DMS 273 (cell line): ENCODE measurements around the gene YIF1A.
A peak's percentile ranks its signal among the peaks of the same experiment; 100 is the strongest.
"Not testable (repeated sequence)": the region's sequence is repeated elsewhere in the genome, so short reads cannot be mapped to it uniquely, and the experiment has no call there.

ENCODE experiments used
- DNase-seq: peaks from one replicate; lab custom pipeline; 2025; ENCODE audit not compliant: unreplicated experiment; lab: John Stamatoyannopoulos, UW

YIF1A gene

DNA sequence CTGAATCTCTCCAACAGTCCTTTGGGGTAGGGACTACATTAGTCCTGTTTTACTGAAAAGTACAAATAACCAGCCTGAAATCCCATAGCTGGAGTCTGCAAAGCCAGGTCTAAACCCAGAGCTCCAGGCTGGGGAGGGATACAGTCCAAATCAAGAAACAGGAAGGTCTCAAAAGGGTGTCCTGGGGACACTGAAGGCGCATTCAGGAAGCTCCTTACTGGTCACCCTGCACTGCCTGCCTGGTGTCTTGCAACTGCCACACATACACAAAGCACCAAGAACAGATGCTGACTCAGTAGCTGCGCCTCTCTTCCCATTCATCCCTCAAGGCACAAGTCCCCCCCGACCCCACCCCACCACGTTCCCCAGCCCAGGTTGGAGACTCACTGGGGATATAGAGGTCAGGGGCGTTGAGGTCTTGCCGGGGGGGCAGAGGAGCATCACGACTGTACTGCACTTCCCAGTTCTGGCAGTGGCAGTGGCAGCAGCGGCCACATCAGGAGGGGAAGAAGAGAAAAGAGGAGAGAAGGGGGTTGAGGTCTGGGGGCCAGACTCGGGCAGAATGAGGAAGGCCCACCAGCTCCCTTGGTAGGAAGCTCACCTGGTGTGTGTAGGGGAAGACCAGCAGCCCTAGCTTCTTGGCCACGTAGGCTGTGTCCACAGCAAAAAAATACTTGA, 1.6 kb downstream of the YIF1A start:
- no peak for DNase-seq

GRCh38 chr11:66286699-66287098, 2.2 kb downstream of the YIF1A start:
- DNase-seq: no peak

- DNase-seq: no peak
These were observed 3.5 kb downstream of the YIF1A start for GRCh38 chr11:66285250-66285947.

GRCh38 chr11:66284526-66285078, 4.3 kb downstream of the YIF1A start:
- no peak for DNase-seq

DNA sequence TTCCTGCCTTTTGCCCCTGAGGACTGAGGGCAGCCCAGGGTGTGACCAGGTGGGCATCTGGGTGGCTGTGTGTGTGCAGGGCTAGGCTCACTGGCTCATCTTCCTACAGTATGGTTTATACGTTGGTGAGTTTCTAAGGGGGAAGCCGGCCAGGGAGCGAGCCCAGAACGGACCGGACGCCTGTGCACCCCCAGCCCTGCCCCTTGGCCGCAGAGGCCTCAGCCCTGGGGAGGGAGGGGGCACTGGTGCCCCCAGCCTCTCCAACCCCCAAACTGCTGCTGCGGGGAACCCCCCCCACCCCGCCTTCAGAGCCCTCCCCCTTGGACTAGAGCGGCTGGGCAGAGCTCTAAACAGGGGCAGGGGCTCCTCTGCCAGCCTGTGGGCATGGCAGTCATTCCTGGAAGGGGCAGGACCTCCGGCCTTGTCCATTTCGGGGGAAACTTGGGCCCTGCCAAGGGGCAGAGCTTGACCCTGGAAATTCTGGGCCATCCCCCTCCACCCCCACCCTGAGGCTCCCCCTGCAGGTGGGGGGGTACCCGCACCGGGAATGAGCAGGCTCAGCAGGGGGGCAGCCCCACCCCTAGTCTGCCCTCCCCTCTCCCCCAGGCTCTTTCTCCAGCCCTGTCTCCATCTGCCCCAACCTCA, 5.4 kb downstream of the YIF1A start:
- DNase-seq: no peak

- DNase-seq: peak; percentile 99
These were observed 6.2 kb downstream of the YIF1A start for GRCh38 chr11:66282468-66283455.

GRCh38 chr11:66281776-66282467, 7.0 kb downstream of the YIF1A start:
- no peak for DNase-seq

DNA sequence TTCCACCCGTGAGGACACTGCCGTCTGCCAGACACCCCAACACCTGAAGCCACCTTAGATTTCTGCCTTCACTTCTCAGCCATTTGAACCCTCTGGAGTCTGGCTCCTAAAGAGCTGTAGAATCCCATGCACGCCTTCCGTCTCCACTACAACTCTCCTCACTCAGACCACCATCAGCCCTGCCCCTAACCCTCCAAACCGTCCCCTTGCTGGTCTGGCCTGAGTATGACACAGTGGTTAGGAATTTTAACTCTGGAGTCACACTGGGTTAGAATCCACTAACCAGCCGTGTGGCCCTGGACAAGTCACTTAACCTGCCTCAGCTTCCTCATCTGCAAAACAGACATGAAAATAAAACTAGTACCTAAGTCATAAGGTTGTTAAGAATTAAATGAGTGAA, 7.9 kb downstream of the YIF1A start:
- no peak for DNase-seq

- peak; percentile 57 for DNase-seq
These were observed 8.5 kb downstream of the YIF1A start for GRCh38 chr11:66280428-66280827.

GRCh38 chr11:66279092-66279734, 9.7 kb downstream of the YIF1A start:
- no peak for DNase-seq

DNA sequence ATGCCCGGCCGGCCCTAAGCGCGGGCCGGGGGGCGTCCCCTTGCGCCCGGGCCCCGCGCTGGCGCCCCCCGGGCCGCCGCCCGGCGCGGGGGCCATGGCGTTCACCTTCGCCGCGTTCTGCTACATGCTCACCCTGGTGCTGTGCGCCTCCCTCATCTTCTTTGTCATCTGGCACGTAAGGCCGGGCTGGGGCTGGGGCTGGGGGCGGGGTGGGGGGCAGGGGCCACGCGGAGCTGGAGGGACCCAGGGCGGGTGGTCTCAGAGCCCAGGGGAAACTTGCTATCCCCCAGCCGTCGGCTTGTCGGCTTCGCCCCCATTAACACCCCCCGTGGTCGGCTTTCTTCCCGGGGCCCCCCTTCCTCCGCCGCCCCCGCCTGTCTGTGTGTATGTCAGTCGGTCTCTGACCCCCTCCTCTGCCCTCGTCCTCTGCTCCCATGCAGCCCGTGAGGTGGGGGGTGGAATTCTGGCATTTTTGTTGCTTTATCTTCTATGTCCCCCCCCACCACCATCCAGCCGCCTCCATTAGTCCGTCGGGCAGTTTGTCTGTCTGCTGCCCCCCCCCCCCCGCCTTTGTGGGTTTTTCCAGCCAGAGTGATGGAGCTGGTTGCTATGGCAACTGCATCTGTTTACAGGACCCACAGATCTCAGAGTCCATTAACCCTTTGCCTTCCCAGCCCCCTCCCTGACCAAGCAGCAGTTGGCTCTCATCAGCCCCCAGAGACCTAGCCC, 10.4 kb downstream of the YIF1A start:
- DNase-seq: peak; percentile 54

DNA sequence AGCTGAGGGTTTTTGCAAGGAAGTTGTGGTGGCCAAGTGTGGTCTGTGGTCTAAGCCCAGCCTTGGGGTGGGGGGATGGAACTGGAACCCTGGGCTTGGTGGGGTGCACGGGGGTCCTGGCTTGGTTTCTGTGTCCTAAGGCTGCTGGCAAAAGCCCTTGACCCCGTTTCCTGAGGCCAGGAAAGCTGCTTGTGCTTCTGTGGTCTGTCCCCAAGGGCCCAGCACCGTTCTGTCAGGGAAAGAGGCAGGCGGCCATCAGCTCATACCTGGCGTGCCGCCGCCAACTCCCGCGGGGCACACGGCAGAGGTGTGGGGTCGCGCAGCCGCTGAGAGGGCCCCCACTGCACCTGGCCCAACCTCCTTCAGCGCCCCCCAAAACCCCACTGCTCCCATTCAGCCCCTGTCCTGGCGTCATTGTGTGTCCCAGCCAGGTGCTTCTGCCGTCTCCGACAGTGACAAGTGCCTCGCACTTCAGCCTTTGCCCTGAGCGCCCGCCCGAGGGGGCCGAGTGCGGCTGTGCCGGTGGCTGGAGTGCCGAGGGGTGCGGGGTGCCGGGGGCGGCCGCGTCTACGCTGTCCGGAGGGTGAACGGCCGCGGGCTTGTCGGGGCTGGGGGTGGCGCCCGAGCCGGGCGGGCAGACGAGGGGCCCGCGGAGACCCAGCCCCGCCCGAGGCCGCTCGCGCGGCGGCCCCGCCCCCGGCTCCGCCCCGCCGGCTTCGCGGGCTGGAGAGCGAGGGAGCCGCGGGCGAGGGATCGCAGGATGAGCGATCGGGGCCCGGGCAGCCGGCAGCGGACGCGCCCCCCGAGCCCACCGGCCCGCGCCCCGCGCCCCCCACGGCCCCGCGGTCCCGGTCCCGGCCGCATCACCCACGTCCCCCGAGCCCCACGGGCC, 11.2 kb downstream of the YIF1A start, which contains the start of gene CNIH2:
Gene CNIH2, plus strand, starts transcription at position 705 of the 892 bp plus-strand sequence. CDS start 282 bp downstream, outside the sequence.
- DNase-seq: peak; percentile 66

DNA sequence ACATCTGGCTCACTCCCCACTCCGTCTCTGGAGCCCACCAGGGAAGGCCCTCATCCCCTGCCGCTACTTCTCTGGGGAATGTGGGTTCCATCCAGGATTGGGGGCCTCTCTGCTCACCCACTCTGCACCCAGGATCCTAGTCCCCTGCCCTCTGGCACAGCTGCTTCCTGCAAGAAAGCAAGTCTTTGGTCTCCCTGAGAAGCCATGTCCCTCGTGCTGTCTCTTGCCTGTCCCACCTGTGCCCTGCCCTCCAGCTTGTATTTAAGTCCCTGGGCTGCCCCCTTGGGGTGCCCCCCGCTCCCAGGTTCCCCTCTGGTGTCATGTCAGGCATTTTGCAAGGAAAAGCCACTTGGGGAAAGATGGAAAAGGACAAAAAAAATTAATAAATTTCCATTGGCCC, 11.9 kb downstream of the YIF1A start:
- not testable (repeated sequence) for DNase-seq

DNA sequence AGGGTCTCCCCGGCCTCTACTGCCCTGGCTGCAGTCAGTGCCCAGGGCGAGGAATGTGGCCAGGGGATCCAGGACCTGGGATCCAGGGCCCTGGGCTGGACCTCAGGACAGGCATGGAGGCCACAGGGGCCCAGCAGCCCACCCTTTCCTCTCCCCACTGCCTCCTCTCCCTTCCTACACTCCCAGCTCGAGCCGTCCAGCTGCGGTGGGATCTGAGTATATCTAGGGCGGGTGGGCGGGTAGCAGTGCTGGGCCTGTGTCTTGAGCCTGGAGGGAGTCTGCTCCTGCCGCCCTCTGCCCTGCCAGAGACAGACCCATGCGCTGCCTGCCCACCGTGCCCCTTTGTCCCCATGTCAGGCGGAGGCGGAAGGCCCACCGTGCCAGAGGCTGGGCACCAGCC, 12.3 kb downstream of the YIF1A start:
- not testable (repeated sequence) for DNase-seq

DNA sequence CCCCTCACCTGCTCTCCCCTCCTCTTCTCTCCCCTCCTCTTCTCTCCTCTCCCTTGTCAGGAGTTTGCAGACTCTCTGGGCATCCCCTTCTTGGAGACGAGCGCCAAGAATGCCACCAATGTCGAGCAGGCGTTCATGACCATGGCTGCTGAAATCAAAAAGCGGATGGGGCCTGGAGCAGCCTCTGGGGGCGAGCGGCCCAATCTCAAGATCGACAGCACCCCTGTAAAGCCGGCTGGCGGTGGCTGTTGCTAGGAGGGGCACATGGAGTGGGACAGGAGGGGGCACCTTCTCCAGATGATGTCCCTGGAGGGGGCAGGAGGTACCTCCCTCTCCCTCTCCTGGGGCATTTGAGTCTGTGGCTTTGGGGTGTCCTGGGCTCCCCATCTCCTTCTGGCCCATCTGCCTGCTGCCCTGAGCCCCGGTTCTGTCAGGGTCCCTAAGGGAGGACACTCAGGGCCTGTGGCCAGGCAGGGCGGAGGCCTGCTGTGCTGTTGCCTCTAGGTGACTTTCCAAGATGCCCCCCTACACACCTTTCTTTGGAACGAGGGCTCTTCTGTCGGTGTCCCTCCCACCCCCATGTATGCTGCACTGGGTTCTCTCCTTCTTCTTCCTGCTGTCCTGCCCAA, 12.8 kb downstream of the YIF1A start:
- DNase-seq: no peak

DNA sequence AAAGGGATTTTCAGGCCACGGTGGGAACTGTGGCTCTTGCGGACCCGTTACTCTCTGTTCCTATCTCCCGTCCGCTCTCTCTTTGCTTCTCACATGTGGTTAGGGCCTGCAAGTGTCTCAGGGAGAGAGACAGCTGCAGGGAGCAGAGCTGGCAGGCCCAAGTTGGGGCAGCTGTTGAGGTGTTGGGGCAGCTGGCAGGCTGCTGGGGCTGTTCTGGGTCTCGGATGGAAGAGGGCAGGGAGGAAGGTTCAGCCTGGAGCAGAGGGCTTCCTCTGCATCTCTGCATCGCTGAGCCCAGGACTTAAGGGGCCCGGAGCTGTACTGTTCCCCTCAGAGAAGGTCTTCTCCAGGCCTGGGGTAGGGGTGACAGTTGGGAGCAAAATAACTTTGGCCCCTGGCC, 13.5 kb downstream of the YIF1A start:
- peak; percentile 73 for DNase-seq

- no peak for DNase-seq
These were observed 14.7 kb downstream of the YIF1A start for GRCh38 chr11:66274219-66274618.
